CD4-positive, alpha-beta T cell (primary cell): ENCODE measurements around the gene NRTN. TPM values are rescaled to one million over a fixed set of nuclear protein-coding genes. Genes with fewer than 3 reads are reported as not detected.

Experiments
- ATAC-seq: fragments of 200-7000 bp; cut with Tn5 transposase; one replicate; pipeline ENCODE4 v1.10.0; 2022; ENCODE audit warnings: mild to moderate bottlenecking; ENCODE audit not compliant: poor library complexity
- CTCF ChIA-PET: fragments of 350-600 bp; sonication (Branson Sonifier 250); formaldehyde crosslinking; loops from one replicate; lab custom pipeline; 2021; ENCODE audit warnings: antibody characterized with exemption, inconsistent platforms; lab: Charles Lee
- POLR2A ChIA-PET: fragments of 350-600 bp; sonication (Branson Sonifier 250); formaldehyde crosslinking; loops from one replicate; lab custom pipeline; 2021; ENCODE audit warnings: antibody characterized with exemption, inconsistent platforms; lab: Charles Lee
- DNase-seq, 14 experiments: peaks; one replicate each; pipeline ENCODE4 v3.0.0-alpha.2; 2013 to 2020; ENCODE audit warnings: mixed read lengths in 2 of 14
- H3K27ac ChIP-seq, 2 donors: one replicate each; pipeline versions ENCODE4 v1.5.1 to v1.7.0; 2013; ENCODE audit warnings: low read length in 2 of 2, low read depth in 1 of 2, mild to moderate bottlenecking in 1 of 2
- H3K27me3 ChIP-seq, 2 experiments: 1 replicate in 1 of 2; 2 replicates in 1 of 2; pipeline versions ENCODE4 v1.6.1 to v1.7.0; 2013; ENCODE audit warnings: low read length in 2 of 2, control low read depth in 1 of 2, mild to moderate bottlenecking in 1 of 2, moderate library complexity in 1 of 2; ENCODE audit not compliant: insufficient read depth in 2 of 2, control insufficient read depth in 1 of 2
- H3K36me3 ChIP-seq: one replicate; pipeline ENCODE4 v1.6.1; 2013; ENCODE audit warnings: low read length, control low read depth; ENCODE audit not compliant: insufficient read depth
- H3K4me1 ChIP-seq: one replicate; pipeline ENCODE4 v1.6.1; 2013; ENCODE audit warnings: low read length, control low read depth; ENCODE audit not compliant: insufficient read depth
- H3K4me3 ChIP-seq: one replicate; pipeline ENCODE4 v1.5.1; 2013; ENCODE audit warnings: mild to moderate bottlenecking, low read length, moderate library complexity
- H3K9me3 ChIP-seq, 2 experiments: 1 replicate in 1 of 2; 2 replicates in 1 of 2; pipeline versions ENCODE4 v1.6.1 to v1.7.0; 2013; ENCODE audit warnings: low read length in 2 of 2, mild to moderate bottlenecking in 2 of 2, control low read depth in 1 of 2, moderate library complexity in 1 of 2; ENCODE audit not compliant: control insufficient read depth in 1 of 2, insufficient read depth in 1 of 2
- H3K27ac Mint-ChIP-seq: one replicate; pipeline ENCODE4 v1.8.0; 2020; ENCODE audit warnings: mixed read lengths
- H3K27me3 Mint-ChIP-seq: one replicate; pipeline ENCODE4 v1.8.0; 2021; ENCODE audit warnings: mixed read lengths
- H3K36me3 Mint-ChIP-seq: one replicate; pipeline ENCODE4 v1.8.0; 2021; ENCODE audit warnings: low read depth, mixed read lengths
- H3K4me1 Mint-ChIP-seq: one replicate; pipeline ENCODE4 v1.8.0; 2021; ENCODE audit warnings: low read depth, mixed read lengths
- H3K4me3 Mint-ChIP-seq: one replicate; pipeline ENCODE4 v1.8.0; 2020; ENCODE audit warnings: mild to moderate bottlenecking, mixed read lengths
- H3K9me3 Mint-ChIP-seq: one replicate; pipeline ENCODE4 v1.8.0; 2020; ENCODE audit warnings: mixed read lengths
- intact Hi-C, 2 experiments: fragments of 100-400 bp; cut with DNase I in 1 of 2; cut with micrococcal nuclease in 1 of 2; formaldehyde crosslinking; loops; one replicate each; pipeline versions ENCODE4 v1.15.1 to v1.9.0; 2023 to 2025; cut with DNase I, micrococcal nuclease
- total RNA-seq, 174 experiments: library from RNA in 2 of 174; stranded (reverse) in 2 of 174; gene quantifications; one replicate each; pipeline ENCODE4 v1.2.3 and lab custom pipeline; 2021 to 2026
- TF ChIP-seq, protein P1 (sequence below): fragments of 200-600 bp; IDR thresholded peaks from one replicate; pipeline ENCODE4 v1.8.0; 2022; ENCODE audit warnings: antibody characterized with exemption, mild to moderate bottlenecking

The NRTN gene
- total RNA-seq, 2 experiments from 2014 or later = 1.5 to 1.6 TPM

DNA sequence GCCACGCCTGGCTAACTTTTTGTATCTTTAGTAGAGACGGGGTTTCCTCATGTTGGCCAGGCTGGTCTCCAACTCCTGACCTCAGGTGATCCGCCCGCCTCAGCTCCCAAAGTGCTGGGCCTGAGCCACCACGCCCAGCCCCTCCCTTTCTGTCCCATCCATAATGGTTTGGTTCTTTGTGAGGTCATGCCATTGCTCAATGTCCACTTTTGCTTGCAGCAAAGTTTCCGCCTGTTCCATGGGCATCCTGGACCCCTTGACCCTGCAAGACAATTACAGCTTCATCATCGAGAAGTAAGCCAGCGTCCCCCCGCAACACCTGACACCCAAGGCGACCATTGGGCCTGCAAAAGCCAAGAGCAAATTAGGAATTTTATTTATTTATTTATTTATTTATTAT is 36.9 kb upstream of the NRTN start:
- TF ChIP-seq, protein P1, sequence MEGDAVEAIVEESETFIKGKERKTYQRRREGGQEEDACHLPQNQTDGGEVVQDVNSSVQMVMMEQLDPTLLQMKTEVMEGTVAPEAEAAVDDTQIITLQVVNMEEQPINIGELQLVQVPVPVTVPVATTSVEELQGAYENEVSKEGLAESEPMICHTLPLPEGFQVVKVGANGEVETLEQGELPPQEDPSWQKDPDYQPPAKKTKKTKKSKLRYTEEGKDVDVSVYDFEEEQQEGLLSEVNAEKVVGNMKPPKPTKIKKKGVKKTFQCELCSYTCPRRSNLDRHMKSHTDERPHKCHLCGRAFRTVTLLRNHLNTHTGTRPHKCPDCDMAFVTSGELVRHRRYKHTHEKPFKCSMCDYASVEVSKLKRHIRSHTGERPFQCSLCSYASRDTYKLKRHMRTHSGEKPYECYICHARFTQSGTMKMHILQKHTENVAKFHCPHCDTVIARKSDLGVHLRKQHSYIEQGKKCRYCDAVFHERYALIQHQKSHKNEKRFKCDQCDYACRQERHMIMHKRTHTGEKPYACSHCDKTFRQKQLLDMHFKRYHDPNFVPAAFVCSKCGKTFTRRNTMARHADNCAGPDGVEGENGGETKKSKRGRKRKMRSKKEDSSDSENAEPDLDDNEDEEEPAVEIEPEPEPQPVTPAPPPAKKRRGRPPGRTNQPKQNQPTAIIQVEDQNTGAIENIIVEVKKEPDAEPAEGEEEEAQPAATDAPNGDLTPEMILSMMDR = no peak
- Histone ChIP-seq H3K27me3 (no peaks in the 10 kb centered on the region), H3K4me1 (no peaks in the 10 kb centered on the region), H3K36me3 (no peaks in the 10 kb centered on the region), H3K27ac (no peak overlapping the region), H3K4me3 (no peak overlapping the region), H3K9me3 (no peaks in the 10 kb centered on the region)
- H3K36me3 Mint-ChIP-seq = no peaks in the 10 kb centered on the region
- POLR2A ChIA-PET = no interaction called here
- H3K27me3 Mint-ChIP-seq = no peaks in the 10 kb centered on the region
- no peaks in the 10 kb centered on the region for H3K4me1 Mint-ChIP-seq
- no peak for ATAC-seq
- no peaks in the 10 kb centered on the region for H3K9me3 Mint-ChIP-seq
- CTCF ChIA-PET = no interaction called here
- intact Hi-C loops = no loop called here
- no peak overlapping the region for H3K27ac Mint-ChIP-seq
- no peak overlapping the region for H3K4me3 Mint-ChIP-seq
- DNase-seq = no peak

DNA sequence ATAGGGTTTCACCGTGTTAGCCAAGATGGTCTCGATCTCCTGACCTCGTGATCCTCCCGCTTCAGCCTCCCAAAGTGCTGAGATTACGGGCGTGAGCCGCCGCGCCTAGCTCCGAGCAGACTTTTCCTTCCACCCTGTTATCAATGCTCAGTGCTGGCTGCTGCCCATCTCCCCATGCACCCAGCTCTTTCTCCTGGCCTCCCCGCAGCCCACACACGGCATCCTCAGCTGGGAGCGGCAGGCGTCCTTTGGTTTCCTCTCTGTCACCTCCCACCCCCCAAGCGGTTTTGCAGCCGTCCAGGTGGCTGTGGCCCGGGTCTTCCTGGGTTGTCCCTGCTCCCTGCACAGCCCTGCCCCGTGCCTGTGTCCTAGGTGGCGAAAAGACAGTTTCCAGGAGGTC is 32.5 kb upstream of the NRTN start:
- no peaks in the 10 kb centered on the region for H3K9me3 Mint-ChIP-seq
- H3K27me3 ChIP-seq = peaks cover 3% of the 10 kb centered on the region in 2 experiments
- no peak overlapping the region for H3K27ac Mint-ChIP-seq
- DNase-seq (no peak), ATAC-seq (no peak)
- no peaks in the 10 kb centered on the region for H3K36me3 ChIP-seq
- intact Hi-C loops = loop anchor here in 1 of 2 experiments (10.0 kb wide), 1 partner anchor 252 kb away; no protein-coding TSS in a partner anchor
- H3K4me3 ChIP-seq = no peak overlapping the region
- no peaks in the 10 kb centered on the region for H3K9me3 ChIP-seq
- no peak overlapping the region for H3K27ac ChIP-seq
- no peak overlapping the region for H3K4me3 Mint-ChIP-seq
- POLR2A ChIA-PET = no interaction called here
- TF ChIP-seq, protein P1 = no peak
- H3K27me3 Mint-ChIP-seq = no peaks in the 10 kb centered on the region
- no peaks in the 10 kb centered on the region for H3K4me1 Mint-ChIP-seq
- no peaks in the 10 kb centered on the region for H3K36me3 Mint-ChIP-seq
- CTCF ChIA-PET = no interaction called here
- H3K4me1 ChIP-seq = no peaks in the 10 kb centered on the region

DNA sequence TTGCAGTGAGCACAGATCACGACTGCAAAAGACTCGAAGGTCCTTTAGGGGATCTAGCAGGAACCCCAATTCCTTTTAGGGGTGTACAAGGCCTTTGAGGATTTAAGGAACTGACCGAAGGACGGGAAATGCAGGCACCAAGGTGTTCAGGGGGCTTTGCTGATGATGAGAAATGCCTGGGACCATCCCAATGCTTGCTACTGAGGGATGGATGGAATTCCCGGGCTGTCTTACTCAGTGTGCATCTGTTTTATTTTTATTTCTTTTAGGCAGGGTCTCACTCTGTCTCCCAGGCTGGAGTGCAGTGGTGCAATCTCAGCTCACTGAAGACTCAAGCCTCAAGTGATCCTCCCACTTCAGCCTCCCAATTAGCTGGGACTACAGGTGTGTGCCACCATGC is 31.6 kb upstream of the NRTN start:
- TF ChIP-seq, protein P1 = no peak
- Histone ChIP-seq H3K4me3 (no peak overlapping the region), H3K36me3 (no peaks in the 10 kb centered on the region), H3K4me1 (no peaks in the 10 kb centered on the region), H3K27ac (no peak overlapping the region), H3K27me3 (peaks cover 3% of the 10 kb centered on the region in 2 experiments), H3K9me3 (no peaks in the 10 kb centered on the region)
- H3K4me3 Mint-ChIP-seq = no peak overlapping the region
- H3K27me3 Mint-ChIP-seq = no peaks in the 10 kb centered on the region
- ChIA-PET POLR2A (no interaction called here), CTCF (no interaction called here)
- H3K27ac Mint-ChIP-seq = no peak overlapping the region
- no peaks in the 10 kb centered on the region for H3K36me3 Mint-ChIP-seq
- DNase-seq = no peak
- no peaks in the 10 kb centered on the region for H3K9me3 Mint-ChIP-seq
- H3K4me1 Mint-ChIP-seq = no peaks in the 10 kb centered on the region
- intact Hi-C loops = loop anchor here in 1 of 2 experiments (10.0 kb wide), 1 partner anchor 252 kb away; no protein-coding TSS in a partner anchor
- ATAC-seq = no peak
